DMS 273 (cell line): Measurements from ENCODE around the gene EIF4G3.
A peak's percentile ranks its signal among the peaks of the same experiment; 100 is the strongest.
"Not testable (repeated sequence)": the region's sequence is repeated elsewhere in the genome, so short reads cannot be mapped to it uniquely, and the experiment has no call there.

Experiments
- DNase-seq: peaks from one replicate; lab custom pipeline; 2025; ENCODE audit not compliant: unreplicated experiment; lab: John Stamatoyannopoulos, UW

EIF4G3 gene

GRCh38 chr1:21153388-21153787 is 23.3 kb downstream of the EIF4G3 start:
- DNase-seq: no peak

GRCh38 chr1:21152423-21153100 is 24.1 kb downstream of the EIF4G3 start:
- no peak for DNase-seq

- no peak for DNase-seq
These were observed 26.8 kb downstream of the EIF4G3 start for GRCh38 chr1:21149855-21150432.

- peak; percentile 12 for DNase-seq
These were observed 27.3 kb downstream of the EIF4G3 start for GRCh38 chr1:21149430-21149854.

- DNase-seq: no peak
These were observed 32.9 kb downstream of the EIF4G3 start for GRCh38 chr1:21143752-21144151.

GRCh38 chr1:21143138-21143537 is 33.6 kb downstream of the EIF4G3 start:
- DNase-seq: no peak

GRCh38 chr1:21141030-21141429 is 35.7 kb downstream of the EIF4G3 start:
- DNase-seq: no peak

GRCh38 chr1:21139601-21140000 is 37.1 kb downstream of the EIF4G3 start:
- peak; percentile 51 for DNase-seq

GRCh38 chr1:21136344-21136743 is 40.4 kb downstream of the EIF4G3 start:
- not testable (repeated sequence) for DNase-seq

GRCh38 chr1:21131200-21131599 is 45.5 kb downstream of the EIF4G3 start:
- no peak for DNase-seq

- DNase-seq: peak; percentile 8
These were observed 47.3 kb downstream of the EIF4G3 start for GRCh38 chr1:21129407-21129806.

- no peak for DNase-seq
These were observed 50.4 kb downstream of the EIF4G3 start for GRCh38 chr1:21126324-21126723.

- no peak for DNase-seq
These were observed 51.9 kb downstream of the EIF4G3 start for GRCh38 chr1:21124846-21125245.

- DNase-seq: no peak
These were observed 53.3 kb downstream of the EIF4G3 start for GRCh38 chr1:21123287-21123948.

- DNase-seq: no peak
These were observed 54.8 kb downstream of the EIF4G3 start for GRCh38 chr1:21121764-21122471.

- no peak for DNase-seq
These were observed 58.5 kb downstream of the EIF4G3 start for GRCh38 chr1:21118167-21118566.

- DNase-seq: no peak
These were observed 59.1 kb downstream of the EIF4G3 start for GRCh38 chr1:21117597-21118001.

- no peak for DNase-seq
These were observed 59.5 kb downstream of the EIF4G3 start for GRCh38 chr1:21117159-21117558.

- no peak for DNase-seq
These were observed 61.5 kb downstream of the EIF4G3 start for GRCh38 chr1:21115098-21115760.

- no peak for DNase-seq
These were observed 62.3 kb downstream of the EIF4G3 start for GRCh38 chr1:21114431-21114830.

GRCh38 chr1:21110163-21110562 is 66.5 kb downstream of the EIF4G3 start:
- no peak for DNase-seq
